ENCODE results near the gene CMA1.
"Not testable (repeated sequence)": the region's sequence is repeated elsewhere in the genome, so short reads cannot be mapped to it uniquely, and the experiment has no call there.

Gene CMA1

DNA sequence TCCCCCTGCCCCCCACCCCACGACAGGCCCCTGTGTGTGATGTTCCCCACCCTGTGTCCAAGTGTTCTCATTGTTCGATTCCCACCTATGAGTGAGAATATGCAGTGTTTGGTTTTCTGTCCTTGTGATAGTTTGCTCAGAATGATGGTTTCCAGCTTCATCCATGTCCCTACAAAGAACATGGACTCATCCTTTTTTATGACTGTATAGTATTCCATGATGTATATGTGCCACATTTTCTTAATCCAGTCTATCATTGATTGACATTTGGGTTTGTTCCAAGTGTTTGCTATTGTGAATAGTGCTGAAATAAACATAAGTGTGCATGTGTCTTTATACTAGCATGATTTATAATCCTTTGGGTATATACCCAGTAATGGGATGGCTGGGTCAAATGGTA, 37.6 kb downstream of the CMA1 start:
- not testable (repeated sequence) for DNase-seq (ENCODE audit: low read depth in 4 of 4, low spot score in 1 of 4)

DNA sequence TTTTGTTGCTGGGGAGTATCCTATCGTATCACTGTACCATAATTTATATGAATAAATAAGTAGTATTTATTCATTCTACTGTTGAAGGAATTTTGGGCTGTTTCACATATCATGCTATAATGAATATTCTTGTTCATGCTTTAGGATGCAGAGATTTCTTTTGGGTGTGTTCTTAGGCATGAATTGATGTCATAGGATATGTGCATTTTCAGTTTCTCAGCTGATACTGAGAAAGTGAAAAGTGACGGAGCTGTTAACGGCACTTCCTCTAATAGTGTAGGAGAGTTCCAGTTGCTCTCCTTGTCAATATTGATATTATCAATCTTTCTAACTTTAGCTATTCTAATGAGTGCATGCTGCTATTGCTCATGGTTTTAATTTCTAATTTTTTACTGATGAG, 42.3 kb downstream of the CMA1 start:
- no peak for DNase-seq (ENCODE audit: low read depth in 4 of 4, low spot score in 1 of 4)

DNA sequence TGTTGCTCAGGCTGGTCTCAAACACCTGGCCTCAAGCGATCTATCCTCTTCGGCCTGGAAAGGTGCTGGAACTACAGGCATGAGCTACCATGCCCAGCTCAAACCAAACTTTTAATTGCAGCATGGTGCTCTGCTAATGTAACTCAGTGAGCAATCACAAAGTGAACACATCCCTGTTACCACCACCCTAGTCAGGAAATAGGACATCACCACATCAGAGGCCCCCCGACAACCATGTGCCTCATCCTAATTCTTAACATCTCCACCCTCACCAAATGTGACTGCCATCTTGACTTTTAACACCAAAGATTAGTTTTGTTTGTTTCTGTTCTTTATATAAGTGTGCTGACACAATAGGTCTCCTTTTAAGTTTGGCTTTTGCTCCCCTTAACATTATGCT, 42.7 kb downstream of the CMA1 start:
- no peak for DNase-seq (ENCODE audit: low read depth in 4 of 4, low spot score in 1 of 4)

DNA sequence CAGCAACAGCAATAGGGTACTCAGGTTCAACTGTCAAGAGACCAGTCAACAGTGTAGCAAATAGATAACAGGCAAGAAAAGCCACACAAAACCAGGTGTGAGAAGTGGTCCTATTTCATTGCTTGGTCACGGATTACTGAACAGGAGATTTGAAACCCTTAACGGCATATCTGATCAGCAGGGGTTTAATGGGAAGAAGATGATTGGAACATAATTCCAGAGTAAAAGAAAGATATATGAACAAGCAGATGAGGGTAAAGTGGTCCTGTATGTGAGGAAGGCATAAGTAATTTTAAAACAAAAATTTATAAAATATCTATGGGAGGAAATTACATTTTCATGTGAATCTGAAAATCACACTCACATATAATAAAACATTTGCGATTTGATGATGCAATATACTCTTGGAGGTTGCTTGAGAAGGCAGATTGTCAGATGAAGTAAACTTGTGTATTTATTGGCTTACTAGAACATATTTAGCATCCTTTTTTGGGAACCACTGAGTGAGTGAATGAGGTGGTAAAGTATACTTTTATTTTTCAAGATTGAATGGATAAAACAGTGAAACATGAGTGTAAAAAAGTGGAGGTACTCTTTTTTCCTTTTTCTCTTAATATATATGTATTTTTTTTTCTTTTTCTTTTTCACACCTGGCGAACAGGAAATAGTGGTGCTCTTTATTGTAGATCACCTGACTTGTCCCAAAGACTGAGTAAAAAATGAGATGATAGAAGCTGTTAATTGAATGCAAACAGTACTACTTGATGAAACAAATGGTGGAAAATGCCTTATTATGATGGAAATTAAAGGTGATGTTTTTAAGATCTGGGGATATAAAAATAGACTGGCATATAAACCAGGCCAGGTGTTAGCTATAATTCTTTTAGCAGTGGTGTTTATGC, 43.9 kb downstream of the CMA1 start:
- no peak for DNase-seq (ENCODE audit: low read depth in 4 of 4, low spot score in 1 of 4)

DNA sequence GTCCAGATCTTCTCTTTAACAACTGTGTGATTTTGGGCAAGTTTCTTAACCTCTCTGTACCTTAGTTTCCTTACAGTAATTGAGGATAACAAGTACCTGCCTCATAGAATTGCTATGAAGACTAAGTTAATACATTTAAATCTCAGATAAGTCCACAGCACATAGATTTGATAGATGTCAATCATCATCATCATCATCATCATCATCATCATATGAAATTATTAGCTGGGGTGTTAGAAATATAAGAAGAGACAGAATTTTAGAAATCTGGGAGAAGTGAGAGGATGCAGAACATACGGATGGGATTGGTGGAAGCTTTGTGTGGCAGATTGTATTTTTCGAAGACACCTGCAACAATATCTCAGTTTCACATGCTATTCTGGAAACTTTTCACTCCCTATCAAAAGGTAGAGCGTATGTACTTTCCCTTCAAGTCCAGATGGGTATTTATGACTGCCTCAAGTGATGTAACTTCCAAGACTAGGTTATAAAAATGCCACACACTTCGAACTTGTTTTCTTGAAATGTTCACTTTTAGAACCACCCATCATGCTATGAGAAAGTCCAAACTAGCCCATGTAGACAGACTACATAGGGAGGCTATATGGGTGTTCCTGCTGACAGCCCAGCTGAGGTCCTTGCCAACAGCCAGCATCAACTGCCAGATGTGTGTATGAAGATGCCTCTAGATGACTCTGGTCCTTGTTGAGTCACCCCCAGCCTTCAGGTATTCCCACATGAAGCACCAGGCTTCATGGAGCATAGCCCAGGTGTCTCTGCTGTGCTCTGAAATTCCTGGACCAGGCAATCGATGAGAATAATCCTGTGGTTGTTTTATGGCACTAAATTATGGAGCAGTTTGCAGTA, 44.8 kb downstream of the CMA1 start:
- DNase-seq (ENCODE audit: low read depth in 4 of 4, low spot score in 1 of 4) = no peak

DNA sequence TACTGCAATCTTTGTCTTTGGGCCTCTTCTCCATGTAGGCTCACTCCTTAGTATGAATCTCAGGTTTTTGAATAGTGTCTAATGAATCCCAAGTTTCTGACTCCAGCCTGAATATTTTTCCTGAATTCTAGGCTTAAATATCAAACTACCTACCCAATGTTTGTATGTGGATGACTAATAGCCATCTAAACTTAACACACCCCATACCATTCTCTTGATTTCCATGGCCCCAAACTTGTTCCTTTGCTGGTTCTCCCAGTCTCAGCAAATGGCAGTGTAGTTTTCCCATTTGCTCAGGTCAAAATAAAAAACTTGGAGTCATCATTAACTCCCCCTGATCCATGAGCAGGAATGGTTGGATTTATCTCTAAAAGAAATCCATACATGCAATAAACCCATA, 46.7 kb downstream of the CMA1 start:
- DNase-seq (ENCODE audit: low read depth in 4 of 4, low spot score in 1 of 4) = no peak

DNA sequence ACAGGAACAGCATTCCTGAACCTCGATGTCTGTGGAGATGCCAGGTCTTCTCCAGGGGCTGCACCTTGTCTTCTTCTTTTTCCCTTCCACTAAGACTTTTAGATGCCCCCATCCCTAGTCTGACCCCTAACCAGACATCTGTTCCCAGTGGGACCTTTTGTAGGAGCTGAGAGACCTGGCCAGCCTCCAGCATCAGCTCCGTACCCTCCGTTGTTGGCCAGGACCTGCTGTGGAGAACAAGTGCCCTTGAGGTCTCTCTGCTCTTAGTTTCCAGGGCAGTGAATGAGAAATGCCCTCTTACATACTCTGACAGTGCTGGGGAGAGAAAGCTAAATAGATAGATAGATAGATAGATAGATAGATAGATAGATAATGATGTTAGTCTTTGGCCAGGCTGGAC, 48.7 kb downstream of the CMA1 start:
- no peak for DNase-seq (ENCODE audit: low read depth in 4 of 4, low spot score in 1 of 4)

DNA sequence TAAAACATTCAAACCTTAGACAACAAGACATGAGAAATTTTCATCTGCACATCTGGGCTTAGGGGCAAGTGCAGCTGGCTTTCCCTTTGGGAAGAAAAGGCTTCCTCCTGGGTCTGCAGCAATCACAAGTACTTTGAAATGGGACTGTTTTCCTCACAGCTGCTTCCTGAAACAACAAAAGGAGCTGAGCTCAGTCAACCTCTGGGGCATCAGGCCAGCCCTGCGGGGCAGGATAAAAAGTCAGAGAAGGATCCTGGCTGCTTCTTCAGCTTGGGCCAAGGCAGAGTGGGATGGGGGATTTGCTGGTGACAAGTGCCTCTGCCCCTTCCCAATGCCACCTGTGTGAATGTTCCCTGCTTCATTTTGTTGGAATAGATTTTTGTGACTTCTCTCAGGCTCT, 49.3 kb downstream of the CMA1 start:
- no peak for DNase-seq (ENCODE audit: low read depth in 4 of 4, low spot score in 1 of 4)

DNA sequence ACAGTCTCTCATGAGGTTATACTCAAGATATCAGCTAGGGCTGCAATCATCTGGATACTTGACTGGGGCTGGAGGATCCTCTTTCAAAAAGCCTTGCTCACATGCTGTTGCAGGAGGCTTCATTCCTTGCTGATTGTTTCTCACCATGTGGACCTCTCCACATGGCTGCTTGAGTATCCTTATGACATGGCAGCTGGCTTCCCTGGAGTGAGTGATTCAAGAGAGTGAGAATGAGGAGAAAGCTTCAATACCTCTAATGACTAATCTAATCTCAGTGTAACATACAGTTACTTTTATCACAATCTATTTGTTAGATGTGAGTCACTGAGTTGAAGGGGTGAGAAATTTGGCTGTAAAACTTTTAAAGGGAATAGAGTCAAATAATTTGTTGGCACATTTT, 51.1 kb downstream of the CMA1 start:
- DNase-seq (ENCODE audit: low read depth in 4 of 4, low spot score in 1 of 4) = no peak

Measured in stimulated activated CD4-positive, alpha-beta T cell treated with anti-CD3 and anti-CD28 coated beads, Interleukin-1b, Interleukin-23, amount 100 ng/mL, for 24 hours (primary cell).